H9 (cell line): ENCODE measurements around the gene NPAS3. TPM values are rescaled to one million over a fixed set of nuclear protein-coding genes. Genes with fewer than 3 reads are reported as not detected.

ENCODE experiments used
- DNase-seq: peaks from one replicate; pipeline ENCODE4 v3.0.0-alpha.2; 2017
- H2AFZ ChIP-seq: one replicate; pipeline ENCODE4 v1.6.1; 2013; ENCODE audit warnings: mild to moderate bottlenecking, low read length, control low read depth, moderate library complexity
- H2AK5ac ChIP-seq: 2 replicates; pipeline ENCODE4 v1.6.1; 2013; ENCODE audit warnings: low read length, control low read depth, mixed read lengths; ENCODE audit not compliant: insufficient read length
- H2BK120ac ChIP-seq: one replicate; pipeline ENCODE4 v1.6.1; 2013; ENCODE audit warnings: low read depth, mild to moderate bottlenecking, low read length, control low read depth, inconsistent platforms; ENCODE audit not compliant: poor library complexity, severe bottlenecking
- H2BK12ac ChIP-seq: 2 replicates; pipeline ENCODE4 v1.6.1; 2013; ENCODE audit warnings: low read length, control low read depth, mixed read lengths, low read depth; ENCODE audit not compliant: insufficient read length
- H2BK15ac ChIP-seq: 2 replicates; pipeline ENCODE4 v1.6.1; 2013; ENCODE audit warnings: low read depth, low read length, control low read depth
- H2BK20ac ChIP-seq: one replicate; pipeline ENCODE4 v1.6.1; 2013; ENCODE audit warnings: low read depth, mild to moderate bottlenecking, low read length, control low read depth, inconsistent platforms; ENCODE audit not compliant: poor library complexity, severe bottlenecking
- H2BK5ac ChIP-seq: 2 replicates; pipeline ENCODE4 v1.6.1; 2013; ENCODE audit warnings: low read length, control low read depth, mixed read lengths; ENCODE audit not compliant: insufficient read length
- H3K14ac ChIP-seq: 2 replicates; pipeline ENCODE4 v1.6.1; 2013; ENCODE audit warnings: low read length, control low read depth; ENCODE audit not compliant: insufficient read depth
- H3K18ac ChIP-seq: 2 replicates; pipeline ENCODE4 v1.6.1; 2013; ENCODE audit warnings: low read depth, mild to moderate bottlenecking, mixed read lengths, low read length, control low read depth; ENCODE audit not compliant: insufficient read length
- H3K23ac ChIP-seq: 2 replicates; pipeline ENCODE4 v1.6.1; 2013; ENCODE audit warnings: low read length, control low read depth, mixed read lengths, low read depth; ENCODE audit not compliant: insufficient read length
- H3K23me2 ChIP-seq: 2 replicates; pipeline ENCODE4 v1.6.1; 2013; ENCODE audit warnings: low read depth, mild to moderate bottlenecking, mixed read lengths, low read length, control low read depth; ENCODE audit not compliant: insufficient read length, poor library complexity, severe bottlenecking
- H3K27ac ChIP-seq: 2 replicates; pipeline ENCODE4 v1.5.1; 2013; ENCODE audit warnings: low read length, control low read depth, mixed read lengths, low read depth; ENCODE audit not compliant: insufficient read length
- H3K27me3 ChIP-seq: 2 replicates; pipeline ENCODE4 v1.6.1; 2013; ENCODE audit warnings: low read length, control low read depth, inconsistent platforms; ENCODE audit not compliant: insufficient read depth
- H3K4ac ChIP-seq: 2 replicates; pipeline ENCODE4 v1.6.1; 2013; ENCODE audit warnings: low read depth, mild to moderate bottlenecking, control low read depth, inconsistent platforms, low read length, moderate library complexity
- H3K4me1 ChIP-seq: 2 replicates; pipeline ENCODE4 v1.6.1; 2013; ENCODE audit warnings: low read length, control low read depth, inconsistent platforms; ENCODE audit not compliant: insufficient read depth
- H3K4me2 ChIP-seq: 2 replicates; pipeline ENCODE4 v1.6.1; 2013; ENCODE audit warnings: low read length, control low read depth, mixed read lengths; ENCODE audit not compliant: insufficient read length, insufficient read depth
- H3K56ac ChIP-seq: 2 replicates; pipeline ENCODE4 v1.6.1; 2013; ENCODE audit warnings: low read depth, mild to moderate bottlenecking, mixed read lengths, low read length, control low read depth; ENCODE audit not compliant: insufficient read length
- H3K79me1 ChIP-seq: 2 replicates; pipeline ENCODE4 v1.6.1; 2013; ENCODE audit warnings: low read depth, mild to moderate bottlenecking, moderate library complexity, low read length, control low read depth, inconsistent platforms; ENCODE audit not compliant: insufficient read depth, poor library complexity, severe bottlenecking
- H3K79me2 ChIP-seq: 2 replicates; pipeline ENCODE4 v1.6.1; 2013; ENCODE audit warnings: low read length, control low read depth, inconsistent platforms; ENCODE audit not compliant: insufficient read depth
- H3K9ac ChIP-seq: 2 replicates; pipeline ENCODE4 v1.6.1; 2013; ENCODE audit warnings: low read length, control low read depth, mixed read lengths; ENCODE audit not compliant: insufficient read length; ENCODE audit errors: extremely low read depth
- H3K9me3 ChIP-seq: one replicate; pipeline ENCODE4 v1.6.1; 2013; ENCODE audit warnings: low read depth, low read length, inconsistent platforms; ENCODE audit not compliant: control insufficient read depth
- H3T11ph ChIP-seq: one replicate; pipeline ENCODE4 v1.6.1; 2013; ENCODE audit warnings: mild to moderate bottlenecking, low read length, control low read depth, inconsistent platforms
- H4K20me1 ChIP-seq: one replicate; pipeline ENCODE4 v1.6.1; 2013; ENCODE audit not compliant: control insufficient read depth, insufficient read length, insufficient read depth
- H4K5ac ChIP-seq: 2 replicates; pipeline ENCODE4 v1.6.1; 2013; ENCODE audit warnings: low read depth, mild to moderate bottlenecking, mixed read lengths, low read length, control low read depth; ENCODE audit not compliant: insufficient read length
- H4K8ac ChIP-seq: replicated peaks from 2 replicates; pipeline ENCODE4 v1.6.1; 2013; ENCODE audit warnings: low read length, control low read depth, mixed read lengths, low read depth; ENCODE audit not compliant: insufficient read length
- H4K91ac ChIP-seq: 2 replicates; pipeline ENCODE4 v1.6.1; 2013; ENCODE audit warnings: low read depth, mild to moderate bottlenecking, moderate library complexity, mixed read lengths, low read length, control low read depth; ENCODE audit not compliant: insufficient read length
- H3K27ac Mint-ChIP-seq, 3 experiments: 2 replicates in 2 of 3; 3 replicates in 1 of 3; pipeline ENCODE4 v1.8.0; 2020 to 2021; ENCODE audit warnings: mixed read lengths in 3 of 3, mild to moderate bottlenecking in 1 of 3, moderate library complexity in 1 of 3
- H3K27me3 Mint-ChIP-seq: 2 replicates; pipeline ENCODE4 v1.8.0; 2021; ENCODE audit warnings: low read depth, mild to moderate bottlenecking, moderate library complexity, mixed read lengths
- H3K36me3 Mint-ChIP-seq, 3 experiments: 2 replicates in 2 of 3; 3 replicates in 1 of 3; pipeline ENCODE4 v1.8.0; 2020 to 2021; ENCODE audit warnings: low read depth in 3 of 3, mixed read lengths in 3 of 3; ENCODE audit not compliant: insufficient read depth in 1 of 3
- H3K4me1 Mint-ChIP-seq, 2 experiments: 2 replicates each; pipeline ENCODE4 v1.8.0; 2020; ENCODE audit warnings: mixed read lengths in 2 of 2
- H3K4me3 Mint-ChIP-seq, 2 experiments: 2 replicates in 1 of 2; 3 replicates in 1 of 2; pipeline ENCODE4 v1.8.0; 2020 to 2021; ENCODE audit warnings: mild to moderate bottlenecking in 2 of 2, mixed read lengths in 2 of 2, moderate library complexity in 1 of 2
- H3K9me3 Mint-ChIP-seq, 2 experiments: 2 replicates in 1 of 2; 3 replicates in 1 of 2; pipeline ENCODE4 v1.8.0; 2020; ENCODE audit warnings: mild to moderate bottlenecking in 2 of 2, mixed read lengths in 2 of 2, moderate library complexity in 1 of 2
- CTCF ChIP-seq: fragments of 200-600 bp; sonication (generic); conservative IDR thresholded peaks from 3 replicates; pipeline ENCODE4 v1.8.0; 2021; ENCODE audit warnings: antibody characterized with exemption, mild to moderate bottlenecking
- WGBS: extraction: QIAGEN DNeasy Blood & Tissue Kit; methylation state at CpG from one replicate; pipeline ENCODE4 v1.1.7; 2013; ENCODE audit warnings: missing lambda C conversion rate, low lambda C conversion rate, mixed read lengths; ENCODE audit not compliant: insufficient read length; ENCODE audit errors: extremely low coverage; 5-methylcytosine and 5-hydroxymethylcytosine counted together
- total RNA-seq: library from RNA; stranded (reverse); gene quantifications from 2 replicates; pipeline ENCODE4 v1.2.1, GENCODE V29; 2021

NPAS3 gene
- total RNA-seq, 1 experiment from 2014 or later = 0.17 TPM

- Histone ChIP-seq H3K56ac (no peak overlapping the region), H4K91ac (no peak overlapping the region), H4K5ac (no peak overlapping the region), H2BK5ac (no peak overlapping the region), H2BK20ac (no peak overlapping the region), H3T11ph (no peak overlapping the region), H2BK120ac (no peak overlapping the region), H4K20me1 (no peaks in the 10 kb centered on the region), H3K79me1 (no peaks in the 10 kb centered on the region), H3K4me2 (no peak overlapping the region), H3K9ac (no peak overlapping the region), H2AK5ac (no peak overlapping the region), H3K27ac (no peak overlapping the region), H3K14ac (no peak overlapping the region), H3K4me1 (no peaks in the 10 kb centered on the region), H4K8ac (no peak overlapping the region), H2AFZ (no peak overlapping the region), H3K79me2 (no peaks in the 10 kb centered on the region), H3K9me3 (no peaks in the 10 kb centered on the region), H3K23me2 (no peaks in the 10 kb centered on the region), H3K27me3 (no peaks in the 10 kb centered on the region), H2BK12ac (no peak overlapping the region), H3K4ac (no peak overlapping the region), H2BK15ac (no peak overlapping the region), H3K23ac (no peak overlapping the region), H3K18ac (no peak overlapping the region)
- Mint-ChIP-seq H3K27ac (no peak overlapping the region), H3K27me3 (no peaks in the 10 kb centered on the region; the same call in 1 of the 2 replicates), H3K36me3 (no peaks in the 10 kb centered on the region; a peak in 1 of 7 replicates), H3K9me3 (no peaks in the 10 kb centered on the region), H3K4me3 (no peak overlapping the region), H3K4me1 (peaks cover 18 to 28% of the 10 kb centered on the region in 2 experiments)
- TF ChIP-seq CTCF = no peak
- no peak for DNase-seq
- WGBS = no CpG with 5 or more reads among the region's 8 CpGs
These were observed 853.5 kb downstream of the NPAS3 start for GRCh38 chr14:33792009-33792719.
